Heart left ventricle (tissue), 16 donors: Measurements from ENCODE around the gene SKI. TPM values are rescaled to one million over a fixed set of nuclear protein-coding genes. Genes with fewer than 3 reads are reported as not detected.

Source experiments
- ATAC-seq, 4 donors: fragments of 200-7000 bp; cut with Tn5 transposase; one replicate each; pipeline ENCODE4 v1.9.1; 2020 to 2022; ENCODE audit warnings: moderate library complexity in 4 of 4, mild to moderate bottlenecking in 3 of 4, moderate number of reproducible peaks in 1 of 4
- DNase-seq, 5 donors: peaks; one replicate each; pipeline ENCODE4 v3.0.0-alpha.2; 2020
- H3K27ac ChIP-seq, 12 donors: fragments of 200-600 bp; sonication (generic) in 4 of 12; one replicate each; pipeline versions ENCODE4 v1.5.0 to v1.8.0; 2016 to 2022; ENCODE audit warnings: mild to moderate bottlenecking in 2 of 12
- H3K27me3 ChIP-seq, 9 donors: fragments of 200-600 bp; sonication (generic) in 2 of 9; one replicate each; pipeline versions ENCODE4 v1.5.1 to v1.8.0; 2016 to 2022; ENCODE audit warnings: mild to moderate bottlenecking in 3 of 9
- H3K36me3 ChIP-seq, 9 donors: fragments of 200-600 bp; sonication (generic) in 2 of 9; one replicate each; pipeline versions ENCODE4 v1.5.0 to v1.8.0; 2018 to 2022; ENCODE audit warnings: mild to moderate bottlenecking in 2 of 9
- H3K4me1 ChIP-seq, 12 donors: fragments of 200-600 bp; sonication (generic) in 4 of 12; one replicate each; pipeline versions ENCODE4 v1.5.0 to v1.8.0; 2016 to 2022; ENCODE audit warnings: mild to moderate bottlenecking in 3 of 12
- H3K4me3 ChIP-seq, 12 donors: fragments of 200-600 bp; sonication (generic) in 4 of 12; one replicate each; pipeline versions ENCODE4 v1.5.0 to v1.8.0; 2017 to 2022; ENCODE audit warnings: mild to moderate bottlenecking in 9 of 12, moderate library complexity in 4 of 12
- H3K9me3 ChIP-seq, 12 donors: fragments of 200-600 bp; sonication (generic) in 4 of 12; one replicate each; pipeline versions ENCODE4 v1.5.0 to v1.8.0; 2016 to 2022; ENCODE audit warnings: mild to moderate bottlenecking in 1 of 12
- POLR2A ChIP-seq, 2 donors: fragments of 450-650 bp; IDR thresholded peaks; one replicate each; pipeline ENCODE4 v1.6.1; 2017; ENCODE audit warnings: antibody characterized with exemption in 2 of 2, mild to moderate bottlenecking in 2 of 2, moderate library complexity in 2 of 2
- WGBS, 4 donors: extraction: QIAGEN DNeasy Blood & Tissue Kit in 2 of 4; methylation state at CpG; one replicate each; pipeline versions ENCODE4 v1.1.5 to v1.1.7; 2013 to 2018; 5-methylcytosine and 5-hydroxymethylcytosine counted together
- intact Hi-C, 10 donors: fragments of 100-400 bp; cut with DNase I; formaldehyde crosslinking; loops; one replicate each; pipeline versions ENCODE4 v1.11.1 to v1.14.2; 2022
- polyA plus RNA-seq, 2 donors: library from polyadenylated mRNA; stranded (reverse); fragments of 200-250 nt; gene quantifications; one replicate each; pipeline ENCODE4 v1.2.3, GENCODE V29; 2013
- total RNA-seq, 9 donors: library from RNA; depleted of rRNA in 2 of 9; stranded (reverse); fragments of >200 nt in 2 of 9; fragmentation: NEBNext Ultra II Directional in 3 of 9; extraction: Animal tissue kit (Norgen Biotek cat#: 25700) in 3 of 9; gene quantifications; one replicate each; pipeline versions ENCODE4 v1.1.0 to v1.2.4, GENCODE V29; 2016 to 2023
- TF ChIP-seq, protein P1 (sequence below), 12 donors: fragments of 200-600 bp; sonication (generic) in 4 of 12; IDR thresholded peaks; one replicate each; pipeline versions ENCODE4 v1.5.0 to v1.8.0; 2018 to 2022; ENCODE audit warnings: antibody characterized with exemption in 12 of 12, mild to moderate bottlenecking in 5 of 12
- donor health status: ischemic (EF 13 %, LVEDD 7.1; RV severe dilation, severe dysfunction).
- donor health status: healthy with polysubstance abuse.
- donor health status: DM: no; HTN: yes; CAD: no.
- donor health status: DM: no; HTN: no; CAD: no.
- donor health status: ischemic (EF 25% LVEDD 6.9; RV normal size, moderate dysfunction).
- donor health status: ischemic (EF 25% LVEDD 5.7; RV mildly dilated, moderate dysfunction).
- donor health status: healthy.
- donor health status: DM: yes; HTN: yes; CAD: no.
- donor health status: ischemic (EF 35%, LVEDD 5.7; RV mildly dilated, moderate dysfunction).
- donor health status: nonischemic (EF 11% LVEDD 7.7; RV severe dilation, severe dysfunction).
- donor health status: DM: yes; HTN: yes; CAD: no.
- donor health status: PGD.
- donor health status: ischemic (EF 29% LVEDD 5.4; RV normal size, mild dysfunction).
- donor health status: nonischemic (EF 23%, LVEDD 6.1; RV moderate dilation, normal function).

The SKI gene
- total and polyA plus RNA-seq, 11 donors = 16.9 to 52.7 (median 38.9) TPM

DNA sequence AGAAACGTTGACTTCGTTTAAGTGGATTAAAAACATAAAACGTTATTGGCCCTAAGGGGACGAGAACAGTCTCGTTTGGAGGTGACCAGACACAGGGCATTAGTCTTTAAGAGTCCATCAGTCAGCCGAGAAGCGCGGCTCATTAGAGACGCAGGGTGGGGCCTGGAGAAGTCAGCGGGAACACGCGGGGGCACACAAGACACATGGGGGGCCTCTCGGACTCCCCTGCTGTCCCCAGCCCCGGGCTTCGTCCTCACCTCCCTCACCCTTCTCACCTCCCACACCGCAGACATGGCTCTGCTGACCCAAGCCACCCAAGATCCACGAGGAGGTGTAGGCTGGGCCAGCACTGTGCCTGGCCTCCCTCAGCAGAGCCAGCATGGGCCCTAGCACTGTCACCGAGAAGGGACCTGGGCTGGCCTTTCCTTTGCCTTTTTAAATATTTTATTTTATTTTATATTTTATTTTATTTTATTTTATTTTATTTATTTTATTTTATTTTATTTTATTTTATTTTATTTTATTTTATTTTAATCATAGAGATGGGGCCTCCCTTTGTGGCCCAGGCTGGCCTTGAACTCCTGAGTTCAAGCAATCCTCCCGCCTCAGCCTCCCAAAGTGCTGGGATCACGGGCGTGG is 114.4 kb downstream of the SKI start:
- DNase-seq = peak in 1 of 5 donors; percentile 14
- 89 to 91% (median 90%) methylated on average over 21 of the region's 21 CpGs for WGBS, 4 donors
- intact Hi-C loops = no loop called here

DNA sequence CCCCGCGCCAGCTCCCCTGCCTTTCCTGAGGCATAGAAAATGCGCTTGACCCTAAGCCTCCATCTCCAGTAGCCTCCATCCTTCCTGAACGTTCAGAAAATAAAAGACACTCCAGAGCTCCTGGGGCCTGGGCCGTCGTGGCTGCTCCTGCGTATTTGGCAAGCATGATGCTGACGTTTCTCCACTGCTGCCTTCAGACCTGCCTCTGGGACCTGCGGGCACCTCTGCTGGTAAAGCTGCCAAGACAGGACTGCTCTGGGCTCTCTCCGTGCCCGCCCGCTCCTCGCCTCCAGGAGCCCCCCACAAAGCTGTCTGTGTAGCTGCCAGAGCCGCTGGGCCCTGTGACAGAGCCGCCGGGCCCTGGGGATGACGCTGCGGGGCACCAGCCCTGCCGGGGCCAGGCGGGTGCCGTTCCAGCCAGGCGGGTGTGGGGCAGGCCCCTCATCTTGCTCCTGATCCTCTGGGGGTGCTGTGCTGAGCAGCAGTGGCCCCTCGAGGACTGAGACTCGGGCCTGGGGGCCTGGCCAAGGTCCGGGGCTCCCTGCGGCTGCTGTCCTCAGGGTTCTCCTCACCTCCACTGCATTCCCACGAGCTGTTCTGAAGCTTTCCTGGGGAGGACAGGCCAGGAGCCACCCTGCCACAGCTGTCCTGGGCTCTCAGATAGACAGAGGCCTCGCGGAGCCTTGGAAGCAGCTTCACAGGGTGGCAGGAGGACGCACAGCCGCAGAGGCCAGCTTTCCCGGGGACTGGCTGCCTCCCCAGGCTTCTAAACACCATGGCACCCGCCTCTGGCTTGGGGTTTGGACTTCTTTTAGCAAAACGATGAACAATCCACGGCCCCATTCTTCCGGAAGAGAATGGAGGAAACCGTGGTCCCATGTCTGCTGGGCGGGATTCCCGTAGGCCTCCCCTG is 115.2 kb downstream of the SKI start:
- WGBS, 4 donors = 85 to 89% (median 87%) methylated on average over 24 to 39 of the region's 39 CpGs
- Histone ChIP-seq H3K27ac (no peak overlapping the region), H3K4me1 (no peaks in the 10 kb centered on the region), H3K9me3 (no peaks in the 10 kb centered on the region), H3K36me3 (no peaks in the 10 kb centered on the region), H3K27me3 (no peaks in the 10 kb centered on the region), H3K4me3 (no peak overlapping the region)
- ATAC-seq (no peak), DNase-seq (peak in 3 of 5 donors; percentile 10 to 56 (median 11))
- no peak for TF ChIP-seq POLR2A (IDR thresholded peaks at IDR 0.05)
- TF ChIP-seq, protein P1, sequence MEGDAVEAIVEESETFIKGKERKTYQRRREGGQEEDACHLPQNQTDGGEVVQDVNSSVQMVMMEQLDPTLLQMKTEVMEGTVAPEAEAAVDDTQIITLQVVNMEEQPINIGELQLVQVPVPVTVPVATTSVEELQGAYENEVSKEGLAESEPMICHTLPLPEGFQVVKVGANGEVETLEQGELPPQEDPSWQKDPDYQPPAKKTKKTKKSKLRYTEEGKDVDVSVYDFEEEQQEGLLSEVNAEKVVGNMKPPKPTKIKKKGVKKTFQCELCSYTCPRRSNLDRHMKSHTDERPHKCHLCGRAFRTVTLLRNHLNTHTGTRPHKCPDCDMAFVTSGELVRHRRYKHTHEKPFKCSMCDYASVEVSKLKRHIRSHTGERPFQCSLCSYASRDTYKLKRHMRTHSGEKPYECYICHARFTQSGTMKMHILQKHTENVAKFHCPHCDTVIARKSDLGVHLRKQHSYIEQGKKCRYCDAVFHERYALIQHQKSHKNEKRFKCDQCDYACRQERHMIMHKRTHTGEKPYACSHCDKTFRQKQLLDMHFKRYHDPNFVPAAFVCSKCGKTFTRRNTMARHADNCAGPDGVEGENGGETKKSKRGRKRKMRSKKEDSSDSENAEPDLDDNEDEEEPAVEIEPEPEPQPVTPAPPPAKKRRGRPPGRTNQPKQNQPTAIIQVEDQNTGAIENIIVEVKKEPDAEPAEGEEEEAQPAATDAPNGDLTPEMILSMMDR (IDR thresholded peaks at IDR 0.05) = no peak
- intact Hi-C loops = no loop called here

More for the DNA sequence above, 114.4 kb downstream of the SKI start:
- no peak for TF ChIP-seq POLR2A (IDR thresholded peaks at IDR 0.05)
- TF ChIP-seq, protein P1 (IDR thresholded peaks at IDR 0.05) = no peak
- Histone ChIP-seq H3K27me3 (no peaks in the 10 kb centered on the region), H3K9me3 (no peaks in the 10 kb centered on the region), H3K27ac (no peak overlapping the region), H3K4me3 (no peak overlapping the region), H3K36me3 (no peaks in the 10 kb centered on the region), H3K4me1 (no peaks in the 10 kb centered on the region)
- no peak for ATAC-seq

DNA sequence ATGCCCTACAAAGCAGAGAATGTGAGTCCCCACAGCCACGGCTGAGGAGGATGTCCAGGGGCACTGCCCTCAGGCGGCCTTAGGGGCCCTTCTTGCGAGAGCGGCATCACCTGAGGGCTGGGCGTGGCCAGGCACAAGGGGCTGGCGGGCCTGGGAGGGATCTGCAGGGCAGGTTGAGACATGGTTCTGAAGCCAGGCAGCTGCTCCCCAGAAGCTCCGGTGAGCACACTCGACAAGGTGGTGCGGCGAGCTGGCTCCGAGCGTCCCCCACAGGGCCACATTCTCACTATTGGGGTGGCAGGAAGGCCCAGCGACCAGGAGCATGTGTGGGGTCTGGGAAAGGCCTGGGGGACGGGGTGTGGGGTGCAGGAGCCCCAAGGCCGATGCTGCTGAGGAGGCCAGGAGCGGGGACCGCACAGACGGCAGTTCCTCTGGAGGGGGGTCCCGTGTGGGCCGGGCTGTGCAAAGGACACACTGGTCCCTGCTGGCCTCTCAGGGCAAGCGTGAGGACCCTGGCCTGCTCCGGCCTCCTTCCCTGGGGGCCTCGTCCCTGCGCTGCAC is 116.1 kb downstream of the SKI start:
- no peaks in the 10 kb centered on the region for H3K27me3 ChIP-seq
- TF ChIP-seq, protein P1 (IDR thresholded peaks at IDR 0.05) = no peak
- no peak for TF ChIP-seq POLR2A (IDR thresholded peaks at IDR 0.05)
- H3K4me3 ChIP-seq = no peak overlapping the region
- H3K9me3 ChIP-seq = no peaks in the 10 kb centered on the region
- peak in 3 of 5 donors; percentile 11 to 40 (median 17) for DNase-seq
- intact Hi-C loops = no loop called here
- no peak for ATAC-seq
- no peaks in the 10 kb centered on the region for H3K36me3 ChIP-seq
- H3K4me1 ChIP-seq = no peaks in the 10 kb centered on the region
- WGBS, 4 donors = 91 to 97% (median 93%) methylated on average over 5 to 24 of the region's 24 CpGs
- no peak overlapping the region for H3K27ac ChIP-seq
